Fibroblast of peridontal ligament (primary cell): ENCODE results near the gene LACTB.

Experiments used
- DNase-seq: peaks from one replicate; pipeline ENCODE4 v3.0.0-alpha.2; 2010; ENCODE audit errors: extremely low read depth

LACTB gene

GRCh38 chr15:63121382-63122001, at the start of gene LACTB:
Gene LACTB, plus strand, starts transcription at chr15:63121861. Its CDS starts 11 bp downstream, at chr15:63121872.
- DNase-seq, result peak; percentile 86

GRCh38 chr15:63072023-63072650, 49.5 kb upstream of the LACTB start:
- DNase-seq, result no peak

- no peak for DNase-seq
Measured at GRCh38 chr15:63072809-63073277, 48.8 kb upstream of the LACTB start.

- no peak for DNase-seq
Measured at GRCh38 chr15:63073497-63074172, 48.0 kb upstream of the LACTB start.

- peak; percentile 64 for DNase-seq
Measured at GRCh38 chr15:63075015-63075983, 46.4 kb upstream of the LACTB start.

GRCh38 chr15:63075984-63076713, 45.5 kb upstream of the LACTB start:
- no peak for DNase-seq

GRCh38 chr15:63076714-63077046, 45.0 kb upstream of the LACTB start:
- DNase-seq, result no peak

- no peak for DNase-seq
Measured at GRCh38 chr15:63077952-63078351, 43.7 kb upstream of the LACTB start.

GRCh38 chr15:63079947-63080626, 41.6 kb upstream of the LACTB start:
- DNase-seq, result no peak

- DNase-seq, result no peak
Measured at GRCh38 chr15:63080634-63081250, 40.9 kb upstream of the LACTB start.

GRCh38 chr15:63082366-63082765, 39.3 kb upstream of the LACTB start:
- DNase-seq, result no peak

GRCh38 chr15:63083044-63083443, 38.6 kb upstream of the LACTB start:
- DNase-seq, result no peak

- no peak for DNase-seq
Measured at GRCh38 chr15:63083541-63083940, 38.1 kb upstream of the LACTB start.

- DNase-seq, result no peak
Measured at GRCh38 chr15:63084806-63085205, 36.9 kb upstream of the LACTB start.

GRCh38 chr15:63085289-63085688, 36.4 kb upstream of the LACTB start:
- DNase-seq, result no peak

GRCh38 chr15:63086271-63086670, 35.4 kb upstream of the LACTB start:
- no peak for DNase-seq

GRCh38 chr15:63086947-63087346, 34.7 kb upstream of the LACTB start:
- DNase-seq, result no peak

- DNase-seq, result no peak
Measured at GRCh38 chr15:63088533-63089245, 33.0 kb upstream of the LACTB start.

GRCh38 chr15:63089260-63090043, 32.2 kb upstream of the LACTB start:
- DNase-seq, result peak; percentile 88
